ENCODE data around the gene PCDHA7.
"Not testable (repeated sequence)": the region's sequence is repeated elsewhere in the genome, so short reads cannot be mapped to it uniquely, and the experiment has no call there.

The PCDHA7 gene

GRCh38 chr5:140868721-140869554 lies 34.9 kb downstream of the PCDHA7 start, which contains the start of gene PCDHA11:
Gene PCDHA11 (plus strand): TSS chr5:140868957. CDS start chr5:140869104, 147 bp downstream.
- DNase-seq (ENCODE audit: low spot score), result no peak

GRCh38 chr5:140869555-140869886 lies 35.5 kb downstream of the PCDHA7 start:
- no peak for DNase-seq (ENCODE audit: low spot score)

GRCh38 chr5:140870221-140871201 lies 36.4 kb downstream of the PCDHA7 start:
- no peak for DNase-seq (ENCODE audit: low spot score)

- DNase-seq (ENCODE audit: low spot score), result no peak
Measured at GRCh38 chr5:140875085-140876065, 41.3 kb downstream of the PCDHA7 start, which contains the start of gene PCDHA12. Gene PCDHA12 (plus strand): TSS chr5:140875308. CDS start chr5:140875473, 165 bp downstream.

GRCh38 chr5:140876541-140877261 lies 42.6 kb downstream of the PCDHA7 start:
- DNase-seq (ENCODE audit: low spot score), result not testable (repeated sequence)

- DNase-seq (ENCODE audit: low spot score), result no peak
Measured at GRCh38 chr5:140877262-140877581, 43.2 kb downstream of the PCDHA7 start.

- DNase-seq (ENCODE audit: low spot score), result no peak
Measured at GRCh38 chr5:140881889-140882590, 48.0 kb downstream of the PCDHA7 start, which contains the start of gene PCDHA13. Gene PCDHA13 (plus strand): TSS chr5:140882124. CDS start chr5:140882269, 145 bp downstream.

- DNase-seq (ENCODE audit: low spot score), result no peak
Measured at GRCh38 chr5:140882591-140882899, 48.5 kb downstream of the PCDHA7 start.

GRCh38 chr5:140883373-140883772 lies 49.3 kb downstream of the PCDHA7 start:
- no peak for DNase-seq (ENCODE audit: low spot score)

- no peak for DNase-seq (ENCODE audit: low spot score)
Measured at GRCh38 chr5:140883927-140884697, 50.0 kb downstream of the PCDHA7 start.
